Bronchial epithelial cell (primary cell): Measurements from ENCODE around the gene TNRC18. TPM values are rescaled to one million over a fixed set of nuclear protein-coding genes. Genes with fewer than 3 reads are reported as not detected.

Experiments used
- DNase-seq: peaks from one replicate; pipeline ENCODE4 v3.0.0-alpha.2; 2010; ENCODE audit warnings: low read depth
- FAIRE-seq: peaks from 2 replicates; lab custom pipeline; 2011; peaks lifted over from hg19 to GRCh38; lab: Jason Lieb, UNC
- H3K27me3 ChIP-seq: 2 replicates; pipeline ENCODE4 v1.5.1; 2011; ENCODE audit warnings: low read length; ENCODE audit not compliant: control insufficient read depth, insufficient read depth
- H3K36me3 ChIP-seq: 2 replicates; pipeline ENCODE4 v1.5.1; 2011; ENCODE audit warnings: low read length; ENCODE audit not compliant: control insufficient read depth, insufficient read depth
- H3K4me3 ChIP-seq: 2 replicates; pipeline ENCODE4 v1.5.1; 2011; ENCODE audit warnings: mild to moderate bottlenecking, low read depth, low read length, control low read depth
- total RNA-seq: library from RNA; depleted of rRNA; stranded (reverse); fragments of >200 nt; gene quantifications from 2 replicates; pipeline ENCODE4 v1.2.1, GENCODE V29; 2014
- TF ChIP-seq, protein P1 (sequence below): IDR thresholded peaks from 2 replicates; pipeline ENCODE4 v1.5.1; 2011; ENCODE audit warnings: mild to moderate bottlenecking, moderate library complexity, low read length, control low read depth, inconsistent platforms; ENCODE audit not compliant: insufficient read depth, severe bottlenecking

Gene TNRC18
- total RNA-seq, 1 donor from 2014 or later, result 29.0 TPM

DNA sequence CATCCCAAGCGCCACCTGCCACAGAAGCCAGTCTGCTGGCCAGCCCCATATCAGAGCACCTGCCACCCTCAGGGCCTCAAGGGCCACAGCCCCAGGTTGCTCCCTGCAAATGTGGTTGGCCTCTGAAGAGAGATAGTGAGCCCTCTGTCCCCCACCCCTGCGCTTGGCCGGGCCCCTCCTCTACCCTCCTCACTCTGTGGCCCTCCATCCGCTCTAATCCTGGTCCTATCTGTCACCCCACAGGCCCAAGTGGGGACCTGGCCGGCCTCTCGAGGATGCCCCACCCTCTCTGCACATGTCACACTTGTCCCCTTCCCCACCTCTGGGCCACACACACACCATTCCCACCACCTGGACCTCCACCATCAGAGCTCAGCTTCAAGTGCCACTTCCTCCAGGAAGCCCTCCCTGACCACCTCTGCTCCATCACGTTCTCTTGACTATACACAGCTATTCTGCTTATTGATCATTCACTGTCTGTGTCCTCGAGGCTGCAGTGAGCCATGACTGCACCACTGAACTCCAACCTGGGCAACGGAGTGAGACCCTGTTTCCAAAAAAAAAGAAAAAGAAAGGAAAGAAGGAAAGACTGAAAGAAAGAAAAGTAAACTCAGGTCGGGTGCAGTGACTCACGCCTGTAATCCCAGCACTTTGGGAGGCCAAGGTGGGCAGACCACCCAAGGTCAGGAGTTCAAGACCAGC lies 42.4 kb downstream of the TNRC18 start:
- no peak for FAIRE-seq
- no peak for DNase-seq

DNA sequence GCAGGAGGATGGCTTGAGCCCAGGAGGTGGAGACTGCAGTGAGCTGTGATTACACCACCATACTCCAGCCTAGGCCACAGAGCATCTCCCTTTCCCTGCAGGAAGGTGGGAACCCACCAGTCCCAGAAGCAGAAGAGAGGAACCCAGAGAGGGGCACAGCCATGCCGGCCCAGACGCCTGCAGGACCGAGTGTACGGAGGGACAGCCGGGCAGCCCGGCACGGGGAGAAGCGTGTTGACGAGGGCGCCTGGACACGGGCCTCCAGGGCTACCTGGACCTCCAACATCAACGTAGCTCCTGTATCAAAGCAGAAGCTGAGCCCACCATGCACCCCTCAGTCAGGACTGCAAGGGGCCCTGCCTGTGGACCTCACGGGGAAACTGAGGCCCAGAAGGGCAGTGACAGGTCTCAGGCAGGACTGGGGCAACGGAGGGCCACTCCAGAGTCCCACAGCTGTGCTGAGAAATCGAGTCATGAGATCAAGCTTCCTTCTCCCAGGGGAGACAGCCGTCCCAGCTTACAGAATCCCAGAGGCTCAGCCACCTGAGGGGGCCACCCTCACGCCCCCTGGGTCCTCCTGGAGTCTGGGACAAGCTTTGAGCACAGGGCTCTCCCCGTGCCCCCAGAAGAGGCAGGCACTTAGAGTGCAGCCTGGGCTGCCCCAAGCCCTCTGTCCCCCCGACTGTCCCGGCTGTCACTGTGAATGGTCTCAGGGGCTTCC lies 43.1 kb downstream of the TNRC18 start:
- TF ChIP-seq, protein P1, sequence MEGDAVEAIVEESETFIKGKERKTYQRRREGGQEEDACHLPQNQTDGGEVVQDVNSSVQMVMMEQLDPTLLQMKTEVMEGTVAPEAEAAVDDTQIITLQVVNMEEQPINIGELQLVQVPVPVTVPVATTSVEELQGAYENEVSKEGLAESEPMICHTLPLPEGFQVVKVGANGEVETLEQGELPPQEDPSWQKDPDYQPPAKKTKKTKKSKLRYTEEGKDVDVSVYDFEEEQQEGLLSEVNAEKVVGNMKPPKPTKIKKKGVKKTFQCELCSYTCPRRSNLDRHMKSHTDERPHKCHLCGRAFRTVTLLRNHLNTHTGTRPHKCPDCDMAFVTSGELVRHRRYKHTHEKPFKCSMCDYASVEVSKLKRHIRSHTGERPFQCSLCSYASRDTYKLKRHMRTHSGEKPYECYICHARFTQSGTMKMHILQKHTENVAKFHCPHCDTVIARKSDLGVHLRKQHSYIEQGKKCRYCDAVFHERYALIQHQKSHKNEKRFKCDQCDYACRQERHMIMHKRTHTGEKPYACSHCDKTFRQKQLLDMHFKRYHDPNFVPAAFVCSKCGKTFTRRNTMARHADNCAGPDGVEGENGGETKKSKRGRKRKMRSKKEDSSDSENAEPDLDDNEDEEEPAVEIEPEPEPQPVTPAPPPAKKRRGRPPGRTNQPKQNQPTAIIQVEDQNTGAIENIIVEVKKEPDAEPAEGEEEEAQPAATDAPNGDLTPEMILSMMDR, result no peak
- FAIRE-seq, result no peak
- no peaks in the 10 kb centered on the region for H3K27me3 ChIP-seq
- no peak overlapping the region for H3K4me3 ChIP-seq
- DNase-seq, result no peak
- H3K36me3 ChIP-seq, result peaks cover 26% of the 10 kb centered on the region

More for the DNA sequence above, 42.4 kb downstream of the TNRC18 start:
- TF ChIP-seq, protein P1, result no peak
- no peak overlapping the region for H3K4me3 ChIP-seq
- H3K36me3 ChIP-seq, result peaks cover 21% of the 10 kb centered on the region
- H3K27me3 ChIP-seq, result no peaks in the 10 kb centered on the region

DNA sequence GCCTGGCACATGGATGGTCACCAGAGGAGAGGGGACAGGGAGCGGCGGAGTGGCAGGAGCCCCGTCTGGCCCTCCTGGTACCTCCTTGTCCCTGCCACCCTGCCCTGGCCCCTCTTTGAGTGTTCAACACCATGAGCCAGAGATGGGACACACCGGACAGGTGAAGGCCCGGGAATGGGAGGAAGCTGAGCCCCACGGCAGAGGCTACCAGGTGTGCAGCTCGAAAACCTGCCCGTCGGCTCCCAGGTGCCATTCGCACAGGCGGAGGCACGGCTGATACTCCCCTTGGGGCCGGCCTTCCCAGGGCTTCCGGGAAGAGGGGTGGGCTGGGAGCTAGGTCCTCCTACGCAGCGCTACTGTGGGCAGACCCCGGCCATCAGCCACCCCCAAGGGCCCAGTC lies 44.1 kb downstream of the TNRC18 start:
- no peak for DNase-seq
- FAIRE-seq, result no peak
- H3K4me3 ChIP-seq, result no peak overlapping the region
- peaks cover 25% of the 10 kb centered on the region for H3K36me3 ChIP-seq
- TF ChIP-seq, protein P1, result no peak
- no peaks in the 10 kb centered on the region for H3K27me3 ChIP-seq

DNA sequence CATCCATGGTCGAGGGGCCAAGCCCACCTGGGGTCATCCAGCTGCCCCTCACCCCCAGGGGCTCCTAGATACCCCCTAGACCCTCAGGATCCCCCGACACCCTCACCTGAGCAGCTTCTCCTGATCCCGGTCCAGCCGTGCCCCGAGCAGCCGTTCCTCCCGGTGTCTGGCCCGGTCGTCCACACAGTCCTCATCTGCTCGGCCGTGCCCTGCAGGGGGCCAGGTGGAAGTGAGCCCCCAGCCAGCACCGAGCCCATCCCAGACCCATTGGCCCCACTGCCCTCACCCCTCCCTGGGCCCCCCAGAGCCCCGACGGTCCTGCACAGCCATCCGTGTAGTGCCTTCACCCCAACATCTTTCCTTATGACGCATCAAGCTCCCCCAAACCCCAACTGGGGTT lies 45.8 kb downstream of the TNRC18 start:
- TF ChIP-seq, protein P1, result no peak
- no peak for DNase-seq
- Histone ChIP-seq H3K27me3 (no peaks in the 10 kb centered on the region), H3K4me3 (no peak overlapping the region), H3K36me3 (peaks cover 27% of the 10 kb centered on the region)
- no peak for FAIRE-seq

DNA sequence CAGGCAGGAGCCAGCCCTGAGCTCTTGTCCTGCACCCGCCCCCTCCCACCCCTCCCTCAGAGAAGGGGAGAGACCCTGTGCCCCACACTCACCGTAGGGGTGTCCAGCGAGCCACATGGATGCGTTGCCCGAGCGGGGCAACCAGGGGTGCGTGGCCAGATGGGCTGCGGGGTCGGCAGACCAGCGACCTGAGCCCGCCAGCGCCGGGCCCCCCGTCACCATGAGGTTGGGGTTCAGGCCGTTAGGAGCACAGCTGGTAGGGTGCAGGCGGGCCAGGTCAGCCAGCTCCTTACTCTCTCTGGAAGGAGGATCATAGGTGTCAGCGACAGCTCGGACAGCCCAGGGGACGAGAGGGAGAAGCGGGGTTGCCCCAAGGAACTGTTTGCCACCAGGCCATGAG lies 46.4 kb downstream of the TNRC18 start:
- Histone ChIP-seq H3K36me3 (peaks cover 29% of the 10 kb centered on the region), H3K4me3 (no peak overlapping the region), H3K27me3 (no peaks in the 10 kb centered on the region)
- DNase-seq (no peak), FAIRE-seq (no peak)
- TF ChIP-seq, protein P1, result no peak
